Embryonic facial prominence (tissue), 1 donor: ENCODE results near the gene CYP27C1.

Experiments
- DNase-seq: peaks from one replicate; pipeline ENCODE4 v3.0.0-alpha.2; 2016; ENCODE audit errors: extremely low spot score

Gene CYP27C1

GRCh38 chr2:127150996-127151395 is 69.1 kb downstream of the CYP27C1 start:
- DNase-seq, result no peak

DNA sequence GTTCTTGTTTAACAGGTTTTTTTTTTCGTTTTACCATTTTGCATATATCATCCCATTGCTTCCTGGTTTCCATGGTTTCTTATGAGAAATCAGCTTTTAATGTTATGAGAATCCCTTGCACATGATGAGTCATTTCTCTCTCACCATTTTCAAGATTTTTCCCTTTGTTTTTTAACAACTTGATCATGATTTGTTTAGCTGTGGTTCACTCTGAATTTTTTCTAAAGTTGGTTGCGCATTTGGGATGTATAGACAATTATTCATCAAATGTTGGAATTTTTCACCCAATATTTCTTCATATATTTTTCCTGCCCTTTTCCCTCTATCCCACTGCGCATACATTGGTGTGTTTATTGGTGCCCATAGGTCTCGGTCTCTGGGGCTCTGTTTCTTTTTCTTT is 70.7 kb downstream of the CYP27C1 start:
- DNase-seq, result no peak

GRCh38 chr2:127146820-127147502 is 73.1 kb downstream of the CYP27C1 start:
- no peak for DNase-seq

DNA sequence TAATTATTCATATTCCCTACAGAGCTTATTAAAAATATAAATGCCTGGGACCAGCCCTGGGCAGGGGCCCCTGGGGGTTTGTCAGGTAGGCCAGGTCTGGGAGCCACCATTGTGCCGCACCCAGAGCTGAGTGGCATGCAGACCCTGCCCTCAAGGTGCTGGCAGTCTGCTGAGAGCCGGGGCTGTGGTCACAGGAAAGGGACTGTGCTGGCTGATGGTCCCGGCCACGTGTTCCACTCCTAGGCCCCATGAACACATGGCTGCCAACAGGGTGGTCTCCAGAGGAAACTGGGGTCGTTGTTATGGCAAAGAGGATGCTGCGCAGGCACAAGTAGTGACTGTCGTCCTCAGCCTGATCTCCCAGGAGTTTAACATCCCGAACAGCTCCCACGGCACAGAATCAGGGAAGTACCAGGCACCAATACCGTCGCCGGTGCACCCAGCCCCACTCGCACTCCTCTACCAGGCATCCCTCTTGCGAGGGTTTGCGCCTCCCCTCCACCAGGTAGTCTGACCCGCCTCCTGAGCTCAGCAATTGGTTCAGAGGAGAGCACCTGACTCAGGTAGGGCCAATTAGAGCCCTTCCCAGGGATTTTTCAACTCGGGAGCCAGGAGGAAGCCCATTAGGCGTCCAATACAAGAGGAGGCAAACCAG is 73.9 kb downstream of the CYP27C1 start:
- no peak for DNase-seq

DNA sequence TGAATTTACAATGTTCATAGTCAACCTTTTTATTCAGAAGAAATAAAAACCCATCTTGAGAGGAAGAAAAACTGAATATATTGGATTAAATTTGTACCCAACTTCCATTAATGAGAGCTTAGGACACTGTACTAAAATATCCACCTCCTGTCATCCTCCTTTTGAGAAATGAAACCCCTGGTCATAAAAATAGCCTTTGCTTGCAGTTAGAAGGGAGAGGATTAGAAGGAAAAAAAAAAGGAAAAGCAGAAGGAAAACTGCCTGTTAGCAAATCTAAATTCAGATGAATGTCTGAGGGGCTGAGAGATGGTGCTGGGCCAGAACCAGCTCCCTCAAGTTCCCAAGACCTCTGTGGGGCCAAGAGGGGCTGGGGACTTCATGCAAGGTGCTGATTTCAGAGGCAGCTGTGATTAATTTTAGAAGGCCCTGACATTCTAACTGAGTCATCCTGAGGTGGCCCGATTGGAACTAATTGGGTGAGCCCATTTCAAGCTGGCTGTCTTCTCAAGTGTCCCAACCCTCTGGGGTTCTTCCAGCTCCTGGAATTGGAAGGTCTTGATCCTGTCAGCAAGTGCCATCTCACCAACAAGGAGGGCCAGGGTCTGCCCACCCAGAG is 74.7 kb downstream of the CYP27C1 start:
- no peak for DNase-seq

DNA sequence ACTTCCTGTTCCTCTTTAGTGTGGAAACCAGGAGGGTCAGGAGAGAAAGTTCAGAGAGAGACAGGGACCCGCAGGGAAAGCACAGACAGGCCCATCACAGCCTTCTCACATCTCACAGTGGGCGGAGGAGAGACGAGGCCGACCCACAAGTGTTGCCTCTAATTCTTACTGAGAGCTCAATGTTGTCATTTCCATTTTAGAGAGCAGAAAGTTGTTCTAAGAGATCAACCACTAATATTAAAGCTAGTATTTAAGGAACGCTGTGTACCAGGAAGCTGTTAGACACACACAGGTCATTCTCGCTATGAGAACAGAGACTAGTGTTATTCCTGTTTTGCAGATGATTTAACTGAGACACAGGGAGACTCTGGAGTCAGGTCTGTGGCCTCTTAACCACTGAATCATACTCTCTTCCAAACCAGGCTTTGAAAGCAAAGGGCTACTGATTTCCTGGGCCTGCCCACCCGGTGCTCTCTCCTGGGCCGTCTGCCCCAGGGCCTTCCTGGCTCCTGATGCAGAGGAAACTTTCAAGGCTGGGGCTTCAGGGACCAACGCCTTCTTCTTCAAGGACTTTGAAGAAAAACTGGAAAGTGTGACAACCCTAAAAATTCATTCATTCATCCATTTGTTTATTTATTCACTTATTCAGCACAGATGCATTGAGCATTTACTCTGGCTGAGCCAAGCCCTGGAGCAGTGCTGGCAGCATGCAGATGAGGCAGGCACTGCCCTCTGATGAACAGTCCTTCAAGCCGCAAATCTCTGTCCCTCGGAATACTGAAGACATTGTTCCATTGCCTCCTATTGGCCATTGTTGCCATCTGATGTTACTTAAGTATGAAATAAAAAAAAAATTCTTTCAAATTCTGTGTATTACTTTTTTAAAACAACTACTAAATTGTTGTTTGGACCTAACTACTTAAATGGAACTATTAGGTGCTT is 76.0 kb downstream of the CYP27C1 start:
- DNase-seq, result no peak

DNA sequence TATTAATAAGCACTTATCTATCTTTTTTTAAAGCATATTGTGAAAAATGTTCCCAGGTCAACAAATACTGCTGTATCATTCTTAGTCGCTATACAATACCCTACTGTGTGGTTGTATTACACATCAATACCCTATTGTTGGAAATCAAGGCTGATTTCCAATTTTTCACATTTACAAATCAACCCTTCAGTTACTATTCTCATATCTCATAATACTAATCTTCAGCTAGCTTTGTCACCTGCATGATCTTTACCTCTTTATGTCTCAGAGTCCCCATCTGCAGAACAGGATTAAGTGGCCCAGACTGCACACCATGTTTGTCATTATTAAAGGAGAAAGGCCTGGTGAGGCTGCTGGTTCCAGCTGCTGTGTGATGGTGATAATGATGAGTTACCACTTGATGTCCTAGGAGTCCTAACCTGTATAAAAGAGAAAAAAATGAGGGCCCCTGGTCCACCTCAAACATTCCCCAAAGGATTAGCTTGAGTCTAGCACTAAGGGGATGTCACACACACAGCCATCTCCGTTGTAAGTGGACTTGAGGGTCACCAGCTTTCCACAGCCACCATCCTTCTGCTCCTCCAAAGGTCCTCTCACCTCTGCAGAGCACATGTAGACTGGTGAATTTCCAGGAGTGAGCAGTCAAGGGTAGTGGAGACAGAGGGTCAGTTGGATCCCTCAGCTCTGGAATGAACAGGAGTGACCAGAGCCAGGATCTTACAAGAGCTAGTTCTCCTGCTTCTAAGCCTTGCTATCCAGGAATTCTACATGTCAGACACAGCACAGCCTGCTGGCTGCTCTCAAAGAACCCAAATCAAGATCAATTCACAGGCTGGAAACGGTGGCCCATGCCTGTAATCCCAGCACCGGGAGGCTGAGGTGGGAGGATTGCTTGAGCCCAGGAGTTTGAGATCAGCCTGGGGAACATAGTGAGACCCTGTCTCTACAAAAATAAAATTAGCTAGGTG is 77.2 kb downstream of the CYP27C1 start:
- no peak for DNase-seq

GRCh38 chr2:127140538-127140937 is 79.6 kb downstream of the CYP27C1 start:
- DNase-seq, result no peak

DNA sequence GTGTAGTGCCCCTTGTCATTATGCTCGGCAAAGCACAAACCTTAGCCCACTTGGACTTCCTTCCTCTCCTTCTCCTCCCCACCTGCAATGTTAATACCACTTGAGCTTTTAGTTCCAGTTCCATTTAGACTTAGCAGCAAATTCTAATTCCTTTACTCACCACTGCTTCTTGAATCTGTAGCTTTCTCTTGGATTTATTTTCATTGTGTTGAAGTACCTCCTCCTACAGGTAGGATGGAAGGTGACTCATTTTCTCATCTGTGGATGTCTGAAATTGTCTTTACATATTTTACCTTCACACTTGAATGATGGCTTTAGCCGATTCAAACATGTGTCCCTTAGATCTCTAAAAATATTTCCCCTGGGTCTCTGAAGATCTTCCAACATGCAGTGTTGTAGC is 80.3 kb downstream of the CYP27C1 start:
- no peak for DNase-seq

DNA sequence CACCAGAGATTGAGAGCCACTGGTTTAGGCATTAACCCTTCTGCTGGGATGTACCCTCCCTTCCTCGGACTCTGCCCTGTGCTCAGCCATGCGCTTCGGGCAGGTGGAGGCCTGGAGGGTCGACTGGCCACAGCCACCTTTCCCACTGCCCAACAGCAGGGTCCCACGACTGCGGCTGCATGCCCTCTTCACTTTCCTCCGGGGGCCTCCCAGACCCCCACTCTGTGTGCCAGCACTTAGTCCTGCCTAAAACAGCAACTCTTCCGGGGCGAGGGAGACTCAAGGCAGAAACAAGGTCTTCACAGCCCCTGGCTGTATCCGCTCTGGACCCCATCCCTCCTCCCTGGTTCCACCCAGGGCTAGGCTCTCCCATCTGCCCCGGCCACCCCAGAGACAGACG is 81.8 kb downstream of the CYP27C1 start:
- no peak for DNase-seq

DNA sequence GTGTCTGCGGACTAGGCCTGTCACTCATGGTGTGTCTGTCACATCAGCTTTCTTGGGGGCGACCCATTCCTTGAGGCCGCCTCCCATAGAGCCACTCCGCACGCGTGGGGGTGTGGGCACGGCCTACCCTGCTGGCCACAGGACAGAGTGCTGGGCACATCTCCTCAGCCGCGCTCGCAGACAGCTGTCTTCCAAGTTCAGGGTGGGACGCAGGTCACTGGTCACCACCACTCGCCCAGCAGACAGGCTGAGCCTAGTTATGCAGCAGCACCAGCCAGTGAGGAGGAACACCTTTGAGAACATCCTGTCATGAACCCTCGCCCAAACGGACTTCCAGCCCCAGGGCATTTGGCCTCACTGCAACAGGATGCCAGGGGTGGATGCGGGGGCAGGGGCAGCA is 82.4 kb downstream of the CYP27C1 start:
- DNase-seq, result no peak

DNA sequence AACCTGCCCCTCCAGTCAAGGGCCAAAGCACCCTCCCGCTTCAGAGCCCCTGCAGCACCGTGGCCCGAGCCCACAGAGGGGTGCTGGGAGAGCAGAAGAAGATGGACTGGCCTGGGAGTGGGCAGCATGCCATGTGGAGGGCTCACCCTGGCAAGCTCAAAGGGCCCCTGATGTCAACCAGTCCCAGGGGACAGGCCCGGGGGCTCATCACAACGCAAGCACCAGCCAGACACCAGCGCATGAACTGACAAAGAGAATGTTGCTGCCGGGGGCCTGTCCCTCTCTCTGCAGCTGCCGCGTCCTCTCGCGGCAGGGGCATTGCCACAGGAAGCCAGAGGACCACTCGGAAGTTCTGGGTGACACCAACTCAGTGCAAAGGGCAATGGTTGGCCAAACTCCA is 82.9 kb downstream of the CYP27C1 start:
- no peak for DNase-seq

- DNase-seq, result no peak
Observed at GRCh38 chr2:127134833-127135830, 85.0 kb downstream of the CYP27C1 start.

GRCh38 chr2:127134235-127134634 is 85.9 kb downstream of the CYP27C1 start:
- no peak for DNase-seq
